OCI-M2 (cell line): ENCODE measurements around the gene PPP1R12B.
"Not testable (repeated sequence)": the region's sequence is repeated elsewhere in the genome, so short reads cannot be mapped to it uniquely, and the experiment has no call there.

Experiments used
- DNase-seq: peaks from one replicate; lab custom pipeline; 2025; ENCODE audit not compliant: unreplicated experiment; lab: John Stamatoyannopoulos, UW

The PPP1R12B gene

DNA sequence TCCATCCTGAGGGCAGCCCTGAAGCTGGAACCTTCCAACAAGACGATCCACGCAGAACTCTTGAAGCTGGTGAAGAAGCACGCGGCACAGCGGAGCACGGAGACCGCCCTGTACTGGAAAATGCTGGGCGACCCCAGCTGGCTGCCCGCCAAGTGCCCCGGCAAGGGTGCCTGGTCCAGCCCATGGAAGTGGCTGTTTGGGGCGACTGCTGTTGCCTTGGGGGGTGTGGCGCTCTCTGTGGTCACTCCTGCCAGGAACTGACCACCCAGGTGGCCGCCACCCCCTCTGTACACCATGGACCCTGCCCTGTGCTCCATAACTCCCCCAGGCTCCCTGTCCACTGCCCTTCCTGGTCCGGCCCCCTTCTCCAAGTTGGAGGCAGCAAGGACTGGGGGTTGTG lies 90.8 kb downstream of the PPP1R12B start:
- DNase-seq, result no peak

DNA sequence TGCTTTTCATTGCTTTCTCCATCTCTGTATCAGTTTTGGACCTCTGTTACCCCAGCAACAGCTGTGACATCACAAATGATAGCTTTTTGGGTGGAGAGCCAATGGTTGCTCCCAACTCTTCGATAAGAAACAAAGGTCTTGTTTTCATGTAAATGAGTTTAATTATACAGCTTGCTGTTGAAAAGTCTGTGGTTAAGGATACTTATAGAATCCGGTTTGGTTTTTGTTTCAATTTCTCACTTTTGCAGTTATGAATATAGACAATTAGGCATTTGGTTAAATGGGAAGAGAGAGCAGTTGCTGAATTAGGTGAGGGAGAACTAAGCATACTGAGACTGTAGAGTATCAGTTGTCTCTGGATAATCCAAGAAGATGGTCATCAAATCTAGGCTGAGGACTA lies 99.6 kb downstream of the PPP1R12B start:
- DNase-seq, result not testable (repeated sequence)

DNA sequence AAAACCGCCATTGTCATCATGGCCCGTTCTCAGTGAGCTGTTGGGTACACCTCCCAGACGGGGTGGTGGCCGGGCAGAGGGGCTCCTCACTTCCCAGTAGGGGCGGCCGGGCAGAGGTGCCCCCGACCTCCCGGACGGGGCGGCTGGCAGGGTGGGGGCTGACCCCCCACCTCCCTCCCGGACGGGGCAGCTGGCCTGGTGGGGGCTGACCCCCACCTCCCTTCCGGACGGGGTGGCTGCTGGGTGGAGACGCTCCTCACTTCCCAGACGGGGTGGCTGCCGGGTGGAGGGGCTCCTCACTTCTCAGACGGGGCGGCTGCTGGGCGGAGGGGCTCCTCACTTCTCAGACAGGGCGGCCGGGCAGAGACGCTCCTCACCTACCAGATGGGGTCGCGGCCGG lies 103.1 kb downstream of the PPP1R12B start:
- DNase-seq, result not testable (repeated sequence)

DNA sequence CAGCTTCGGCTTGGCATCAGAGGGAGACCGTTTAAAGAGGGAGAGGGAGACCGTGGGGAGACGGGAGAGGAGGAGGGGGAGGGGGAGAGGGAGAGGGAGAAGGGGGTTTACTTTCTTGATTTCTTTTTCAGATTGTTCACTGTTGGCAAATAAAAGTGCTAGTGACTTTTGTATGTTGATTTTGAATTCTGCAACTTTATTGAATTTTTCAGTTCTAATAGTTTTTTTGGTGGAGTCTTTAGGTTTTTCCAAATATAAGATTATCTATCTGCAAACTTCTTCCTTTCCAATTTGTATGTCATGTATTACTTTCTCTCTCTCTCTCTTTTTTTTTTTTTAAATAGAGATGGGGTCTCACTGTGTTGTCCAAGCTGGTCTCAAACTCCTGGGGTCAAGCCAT lies 104.0 kb downstream of the PPP1R12B start:
- no peak for DNase-seq

GRCh38 chr1:202456372-202457169 lies 108.1 kb downstream of the PPP1R12B start:
- DNase-seq, result not testable (repeated sequence)

- DNase-seq, result not testable (repeated sequence)
These were observed 110.2 kb downstream of the PPP1R12B start for GRCh38 chr1:202458651-202459050.

DNA sequence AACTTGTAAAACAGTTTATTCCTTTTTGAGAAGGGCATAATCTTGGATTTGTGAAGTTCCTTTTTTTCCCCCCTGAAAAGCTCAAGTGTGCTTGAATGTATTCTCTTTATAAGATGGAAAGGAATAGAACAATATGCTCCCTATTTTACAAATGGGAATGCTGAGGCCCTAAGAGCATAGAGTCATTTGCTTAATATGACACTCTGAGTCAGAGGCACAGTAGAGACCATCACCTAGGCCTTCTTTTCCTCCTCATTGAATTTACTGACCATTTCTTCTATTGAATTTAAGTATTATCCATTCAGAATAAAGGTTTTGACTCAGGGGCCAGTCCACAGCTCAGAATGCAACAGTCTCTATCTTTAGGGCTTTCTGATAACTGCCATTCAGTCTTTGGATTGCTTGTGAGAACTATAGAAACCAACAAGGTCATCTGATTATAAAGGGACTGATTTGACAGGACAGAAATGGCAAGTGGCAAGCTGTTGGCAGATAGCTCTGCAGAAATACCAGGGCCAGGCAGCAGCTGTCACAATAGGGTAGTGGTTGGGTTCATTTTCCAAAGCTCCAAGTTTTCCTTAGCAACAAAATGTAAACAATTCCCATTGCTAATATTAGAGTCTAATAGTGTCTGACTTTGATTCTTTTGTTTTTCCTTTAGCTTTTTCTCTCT lies 111.1 kb downstream of the PPP1R12B start:
- not testable (repeated sequence) for DNase-seq

DNA sequence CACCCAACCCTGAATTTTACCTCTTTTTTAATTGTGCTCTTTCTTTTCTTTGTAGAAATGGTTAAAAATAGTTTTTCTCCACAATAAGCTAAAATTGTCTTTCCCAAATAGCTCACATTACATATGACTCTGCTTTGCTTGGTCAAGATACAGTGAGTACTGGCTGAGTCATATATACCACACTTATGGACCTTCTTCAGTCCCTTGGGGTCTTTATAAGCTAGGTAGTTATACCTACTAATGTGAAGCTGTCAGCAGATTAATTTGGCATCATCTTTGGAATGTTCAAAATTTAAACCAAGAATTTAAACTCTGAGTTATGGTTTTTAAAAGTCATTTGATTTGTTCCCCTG lies 111.6 kb downstream of the PPP1R12B start:
- DNase-seq, result not testable (repeated sequence)

- no peak for DNase-seq
These were observed 114.0 kb downstream of the PPP1R12B start for GRCh38 chr1:202462342-202463076.

DNA sequence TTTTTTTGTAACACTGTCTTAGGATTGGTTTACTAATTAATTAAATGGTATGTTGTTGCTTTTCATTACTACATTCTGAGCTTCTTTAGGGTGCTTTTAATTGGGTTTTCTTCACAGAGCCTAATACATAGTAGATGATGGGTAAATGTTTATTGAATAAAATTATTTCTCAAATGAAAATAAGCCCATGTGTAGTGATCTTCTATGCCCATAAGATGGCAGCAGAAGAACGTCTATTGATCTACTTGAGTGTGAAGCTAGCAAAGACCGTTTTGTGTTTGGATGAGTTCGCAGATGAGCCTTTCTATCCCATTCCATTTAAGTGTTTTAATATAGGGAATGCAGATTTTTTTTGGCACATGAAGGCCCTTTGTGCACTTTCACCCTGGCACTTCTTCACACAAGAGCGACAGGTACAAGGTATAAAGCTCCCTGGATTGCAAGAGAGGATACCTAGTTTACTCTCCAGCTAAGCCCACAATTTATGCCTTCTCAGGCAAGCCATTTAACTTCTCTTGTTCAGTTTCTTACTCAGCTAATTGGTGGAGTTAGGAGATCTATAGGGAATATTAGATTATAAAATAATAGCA lies 115.7 kb downstream of the PPP1R12B start:
- DNase-seq, result not testable (repeated sequence)

- DNase-seq, result not testable (repeated sequence)
These were observed 117.3 kb downstream of the PPP1R12B start for GRCh38 chr1:202465644-202466270.

GRCh38 chr1:202466339-202466738 lies 117.8 kb downstream of the PPP1R12B start:
- not testable (repeated sequence) for DNase-seq

GRCh38 chr1:202467381-202467780 lies 118.9 kb downstream of the PPP1R12B start:
- not testable (repeated sequence) for DNase-seq

GRCh38 chr1:202468695-202469094 lies 120.2 kb downstream of the PPP1R12B start:
- not testable (repeated sequence) for DNase-seq

- DNase-seq, result not testable (repeated sequence)
These were observed 120.6 kb downstream of the PPP1R12B start for GRCh38 chr1:202469123-202469522.

DNA sequence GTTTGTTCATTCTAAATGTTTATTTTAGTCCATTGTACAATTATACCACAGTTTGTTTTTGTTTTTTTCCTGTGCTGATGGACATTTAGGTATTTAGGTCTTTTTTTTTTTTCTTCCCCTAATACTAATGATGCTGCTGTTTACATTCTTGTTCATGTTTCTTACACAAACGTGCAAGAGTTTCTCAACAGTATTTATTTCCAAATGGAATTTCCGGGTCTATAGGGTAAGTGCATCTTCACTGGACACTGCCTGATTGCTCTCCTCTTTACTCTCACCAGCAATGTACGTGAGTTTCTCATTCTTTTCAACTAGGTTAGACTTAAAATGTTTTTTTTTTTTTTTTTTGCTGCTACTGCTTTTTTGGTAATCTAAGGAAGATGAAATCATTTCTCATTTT lies 122.7 kb downstream of the PPP1R12B start:
- no peak for DNase-seq

DNA sequence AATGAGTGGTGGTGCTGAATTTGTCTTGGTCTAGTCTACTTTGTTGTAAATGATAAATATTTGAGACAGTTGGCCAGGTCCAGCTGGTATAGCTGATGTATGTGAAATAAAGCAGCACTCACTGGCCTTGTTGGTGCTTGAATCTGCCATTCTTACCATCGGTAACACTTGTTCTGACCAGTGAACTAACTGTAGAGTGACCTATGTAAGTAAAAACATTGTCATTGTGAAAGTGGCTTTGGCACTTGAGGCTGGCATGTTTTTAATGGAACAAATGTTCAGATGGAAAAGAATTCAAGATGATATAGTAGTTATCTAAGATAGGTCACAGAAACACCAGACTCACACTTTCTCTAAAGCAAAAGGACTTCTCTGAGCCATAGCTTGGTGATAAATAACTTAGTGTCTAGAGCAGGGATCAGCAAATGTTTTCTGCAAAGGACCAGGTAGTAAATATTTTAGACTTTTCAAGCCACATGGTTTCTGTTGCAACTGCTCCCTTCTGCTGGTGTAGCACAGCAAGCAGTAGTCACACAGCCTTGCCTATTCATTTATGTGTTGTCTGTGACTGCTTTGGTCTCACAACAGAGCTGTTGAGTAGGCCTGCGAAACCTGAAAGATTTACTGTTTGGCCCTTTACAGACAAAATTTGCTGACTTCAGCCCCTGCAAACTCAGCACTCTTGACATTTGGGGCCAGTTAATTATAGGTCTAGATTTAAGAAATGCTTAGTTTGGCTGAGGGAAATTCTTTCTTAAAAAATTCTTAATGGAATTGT lies 124.0 kb downstream of the PPP1R12B start:
- not testable (repeated sequence) for DNase-seq

DNA sequence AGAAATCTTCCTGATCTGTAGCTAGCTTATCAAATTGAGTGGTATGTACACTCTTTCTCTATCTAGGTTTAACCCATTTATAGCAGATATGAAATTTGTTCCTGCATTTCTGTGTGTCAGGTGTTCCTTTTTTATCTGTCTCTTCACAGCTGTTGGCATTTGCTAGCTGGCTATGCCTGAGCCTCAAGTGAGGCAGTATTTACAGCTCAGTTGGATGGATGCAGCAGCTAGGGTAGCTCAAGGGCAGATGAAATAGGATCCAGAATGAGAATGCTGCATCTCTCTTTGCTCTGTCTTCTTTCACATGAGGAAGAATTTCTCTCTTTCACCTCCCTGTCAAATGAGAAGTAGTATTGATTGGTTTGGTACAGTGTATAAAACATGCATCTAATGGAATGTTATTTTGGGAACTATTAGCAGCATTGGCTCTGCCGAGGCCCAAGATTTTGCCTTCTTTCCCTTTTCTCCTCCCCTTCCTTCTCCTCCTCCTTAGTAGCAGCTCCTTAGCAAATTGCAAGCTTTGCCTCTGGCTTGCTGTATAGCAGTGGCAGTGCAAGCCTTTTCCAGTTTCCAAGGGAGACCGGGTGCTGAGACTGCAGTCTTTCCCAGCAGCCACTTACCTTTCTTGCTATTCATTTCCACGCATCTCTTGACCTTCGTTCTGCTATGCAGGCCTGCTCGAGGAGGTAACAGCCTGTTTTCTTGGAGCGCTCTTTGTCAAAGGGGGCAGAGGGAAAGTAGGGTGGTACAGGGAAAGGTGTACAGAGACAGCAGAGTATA lies 125.0 kb downstream of the PPP1R12B start:
- not testable (repeated sequence) for DNase-seq

GRCh38 chr1:202479661-202480060 lies 131.2 kb downstream of the PPP1R12B start:
- not testable (repeated sequence) for DNase-seq
